Mesenchymal stem cell (in vitro differentiated cells and primary cell): ENCODE results near the gene IGSF10. TPM values are rescaled to one million over a fixed set of nuclear protein-coding genes. Genes with fewer than 3 reads are reported as not detected.

ENCODE experiments used
- DNase-seq: peaks from one replicate; pipeline ENCODE4 v3.0.0-alpha.2; 2013
- H2AFZ ChIP-seq: one replicate; pipeline ENCODE4 v1.6.1; 2013; ENCODE audit warnings: low read depth, mild to moderate bottlenecking, control low read depth, inconsistent platforms, low read length, moderate library complexity
- H2AK5ac ChIP-seq: 2 replicates; pipeline ENCODE4 v1.6.1; 2013; ENCODE audit warnings: low read length, moderate library complexity, mild to moderate bottlenecking, inconsistent platforms; ENCODE audit not compliant: severe bottlenecking
- H2BK120ac ChIP-seq: one replicate; pipeline ENCODE4 v1.6.1; 2013; ENCODE audit warnings: low read depth, mild to moderate bottlenecking, inconsistent platforms, low read length, moderate library complexity
- H2BK12ac ChIP-seq, 2 experiments: one replicate each; pipeline ENCODE4 v1.6.1; 2013; ENCODE audit warnings: inconsistent platforms in 2 of 2, low read length in 2 of 2, mild to moderate bottlenecking in 2 of 2, moderate library complexity in 2 of 2, control low read depth in 1 of 2
- H2BK15ac ChIP-seq: one replicate; pipeline ENCODE4 v1.6.1; 2013; ENCODE audit warnings: mild to moderate bottlenecking, low read depth, inconsistent platforms; ENCODE audit not compliant: poor library complexity, severe bottlenecking
- H2BK5ac ChIP-seq: 2 replicates; pipeline ENCODE4 v1.6.1; 2013; ENCODE audit warnings: low read depth, mild to moderate bottlenecking, low read length, control low read depth, inconsistent platforms; ENCODE audit not compliant: poor library complexity, severe bottlenecking
- H3K14ac ChIP-seq, 2 experiments: one replicate each; pipeline ENCODE4 v1.6.1; 2013; ENCODE audit warnings: inconsistent platforms in 2 of 2, low read length in 2 of 2, control low read depth in 1 of 2, mild to moderate bottlenecking in 1 of 2, moderate library complexity in 1 of 2
- H3K18ac ChIP-seq, 2 experiments: one replicate each; pipeline ENCODE4 v1.6.1; 2013; ENCODE audit warnings: inconsistent platforms in 2 of 2, low read length in 2 of 2, control low read depth in 1 of 2, low read depth in 1 of 2, mild to moderate bottlenecking in 1 of 2
- H3K23ac ChIP-seq, 2 experiments: one replicate each; pipeline ENCODE4 v1.6.1; 2013; ENCODE audit warnings: inconsistent platforms in 2 of 2, low read length in 2 of 2, mild to moderate bottlenecking in 2 of 2, moderate library complexity in 2 of 2, control low read depth in 1 of 2
- H3K27ac ChIP-seq: 2 replicates; pipeline ENCODE4 v1.5.1; 2013; ENCODE audit warnings: mild to moderate bottlenecking, moderate library complexity, low read length, control low read depth, inconsistent platforms; ENCODE audit not compliant: poor library complexity, severe bottlenecking
- H3K27me3 ChIP-seq, 2 experiments: 2 replicates each; pipeline versions ENCODE4 v1.6.1 to v1.7.0; 2013; ENCODE audit warnings: low read length in 2 of 2, mild to moderate bottlenecking in 2 of 2, moderate library complexity in 2 of 2, control low read depth in 1 of 2, inconsistent platforms in 1 of 2; ENCODE audit not compliant: control insufficient read depth in 1 of 2, insufficient read depth in 1 of 2
- H3K36me3 ChIP-seq, 2 experiments: 2 replicates each; pipeline versions ENCODE4 v1.6.1 to v1.7.0; 2013; ENCODE audit warnings: low read length in 2 of 2, control low read depth in 1 of 2, inconsistent platforms in 1 of 2, low read depth in 1 of 2, mild to moderate bottlenecking in 1 of 2; ENCODE audit not compliant: insufficient read depth in 2 of 2, control insufficient read depth in 1 of 2
- H3K4ac ChIP-seq, 2 experiments: one replicate each; pipeline ENCODE4 v1.6.1; 2013; ENCODE audit warnings: inconsistent platforms in 2 of 2, low read length in 2 of 2, mild to moderate bottlenecking in 2 of 2, moderate library complexity in 2 of 2, control low read depth in 1 of 2, low read depth in 1 of 2
- H3K4me1 ChIP-seq: 2 replicates; pipeline ENCODE4 v1.6.1; 2013; ENCODE audit warnings: low read depth, low read length, control low read depth; ENCODE audit not compliant: control insufficient read depth, insufficient read depth
- H3K4me2 ChIP-seq: 2 replicates; pipeline ENCODE4 v1.6.1; 2013; ENCODE audit warnings: low read length, mild to moderate bottlenecking, inconsistent platforms; ENCODE audit not compliant: poor library complexity, severe bottlenecking
- H3K4me3 ChIP-seq, 2 experiments: 2 replicates each; pipeline versions ENCODE4 v1.5.1 to v1.7.0; 2013; ENCODE audit warnings: low read length in 2 of 2, mild to moderate bottlenecking in 2 of 2, control low read depth in 1 of 2, low read depth in 1 of 2; ENCODE audit not compliant: insufficient read depth in 1 of 2
- H3K79me1 ChIP-seq: replicated peaks from 2 replicates; pipeline ENCODE4 v1.6.1; 2013; ENCODE audit warnings: mild to moderate bottlenecking, control low read depth, low read length, inconsistent platforms; ENCODE audit not compliant: poor library complexity, severe bottlenecking
- H3K9ac ChIP-seq: 2 replicates; pipeline ENCODE4 v1.7.0; 2013; ENCODE audit warnings: mild to moderate bottlenecking, low read length, moderate library complexity
- H3K9me3 ChIP-seq: 2 replicates; pipeline ENCODE4 v1.7.0; 2013; ENCODE audit warnings: mild to moderate bottlenecking, low read length; ENCODE audit not compliant: control insufficient read depth
- H4K8ac ChIP-seq: one replicate; pipeline ENCODE4 v1.6.1; 2013; ENCODE audit warnings: inconsistent platforms, mild to moderate bottlenecking, low read length, moderate library complexity
- H4K91ac ChIP-seq: one replicate; pipeline ENCODE4 v1.6.1; 2013; ENCODE audit warnings: mild to moderate bottlenecking, low read length, inconsistent platforms
- whole genome bisulfite sequencing: methylation state at CpG from one replicate; pipeline ENCODE4 v1.1.7; 2013; ENCODE audit warnings: mixed read lengths; 5-methylcytosine and 5-hydroxymethylcytosine counted together
- small RNA-seq: library from polyadenylated mRNA; stranded (forward); fragments of <200 nt; extraction: miRNeasy Mini kit (QIAGEN cat#:217004); gene quantifications from one replicate; pipeline ENCODE3, GENCODE V24; 2013; ENCODE audit warnings: low read depth

Gene IGSF10

GRCh38 chr3:151412989-151413388, 47.9 kb downstream of the IGSF10 start:
- Histone ChIP-seq H3K9ac (no peak overlapping the region), H2AK5ac (no peak overlapping the region), H4K8ac (no peak overlapping the region), H3K14ac (peak overlapping the region in 1 of 2 experiments; percentile 81), H2AFZ (no peak overlapping the region), H3K4me2 (no peak overlapping the region), H3K36me3 (no peaks in the 10 kb centered on the region), H3K27ac (no peak overlapping the region), H2BK15ac (no peak overlapping the region), H3K4me1 (peaks cover 3% of the 10 kb centered on the region), H3K9me3 (no peaks in the 10 kb centered on the region), H2BK120ac (no peak overlapping the region), H3K4ac (no peak overlapping the region), H3K23ac (no peak overlapping the region), H2BK5ac (no peak overlapping the region), H2BK12ac (no peak overlapping the region), H4K91ac (no peak overlapping the region), H3K4me3 (no peak overlapping the region), H3K27me3 (no peaks in the 10 kb centered on the region), H3K18ac (peak overlapping the region in 1 of 2 experiments; percentile 34), H3K79me1 (no peaks in the 10 kb centered on the region)
- 93% methylated on average over 5 of the region's 5 CpGs for WGBS
- no peak for DNase-seq

Small RNA genes lying within 50 kb of the gene (small RNA-seq; reads per million reads assigned to genes)
- not detected for gene AC117454.1
